ENCODE measurements around the gene ZKSCAN1.
"Not testable (repeated sequence)": the region's sequence is repeated elsewhere in the genome, so short reads cannot be mapped to it uniquely, and the experiment has no call there.

The ZKSCAN1 gene

GRCh38 chr7:100015232-100016214 lies at the start of gene ZKSCAN1:
Gene ZKSCAN1, plus strand, starts transcription at chr7:100015596. Its CDS starts 7,911 bp downstream, at chr7:100023507.
- FAIRE-seq: no peak

- FAIRE-seq: no peak
Observed at GRCh38 chr7:99969298-99969697, 46.1 kb upstream of the ZKSCAN1 start.

GRCh38 chr7:99969813-99970212 lies 45.6 kb upstream of the ZKSCAN1 start:
- FAIRE-seq: not testable (repeated sequence)

GRCh38 chr7:99971242-99971641 lies 44.2 kb upstream of the ZKSCAN1 start:
- FAIRE-seq: no peak

GRCh38 chr7:99973817-99974216 lies 41.6 kb upstream of the ZKSCAN1 start:
- not testable (repeated sequence) for FAIRE-seq

- no peak for FAIRE-seq
Observed at GRCh38 chr7:99974681-99975080, 40.7 kb upstream of the ZKSCAN1 start.

- FAIRE-seq: no peak
Observed at GRCh38 chr7:99975782-99976521, 39.4 kb upstream of the ZKSCAN1 start, which contains the start of gene AZGP1. Gene AZGP1, minus strand, starts transcription at chr7:99976031. Its CDS starts 11 bp downstream, at chr7:99976020.

- no peak for FAIRE-seq
Observed at GRCh38 chr7:99976626-99977025, 38.8 kb upstream of the ZKSCAN1 start.

GRCh38 chr7:99979814-99980225 lies 35.6 kb upstream of the ZKSCAN1 start:
- FAIRE-seq: not testable (repeated sequence)

- not testable (repeated sequence) for FAIRE-seq
Observed at GRCh38 chr7:99980448-99980872, 34.9 kb upstream of the ZKSCAN1 start.

- not testable (repeated sequence) for FAIRE-seq
Observed at GRCh38 chr7:99981066-99981465, 34.3 kb upstream of the ZKSCAN1 start.

GRCh38 chr7:99984593-99984992 lies 30.8 kb upstream of the ZKSCAN1 start:
- no peak for FAIRE-seq

GRCh38 chr7:99987306-99987705 lies 28.1 kb upstream of the ZKSCAN1 start:
- not testable (repeated sequence) for FAIRE-seq

- FAIRE-seq: no peak
Observed at GRCh38 chr7:99987846-99988245, 27.6 kb upstream of the ZKSCAN1 start.

- no peak for FAIRE-seq
Observed at GRCh38 chr7:99990460-99990852, 24.9 kb upstream of the ZKSCAN1 start.

GRCh38 chr7:99991543-99991942 lies 23.9 kb upstream of the ZKSCAN1 start:
- not testable (repeated sequence) for FAIRE-seq

GRCh38 chr7:99992330-99993038 lies 22.9 kb upstream of the ZKSCAN1 start:
- FAIRE-seq: no peak

- FAIRE-seq: no peak
Observed at GRCh38 chr7:99994819-99995218, 20.6 kb upstream of the ZKSCAN1 start.

GRCh38 chr7:99996755-99997544 lies 18.4 kb upstream of the ZKSCAN1 start:
- no peak for FAIRE-seq

GRCh38 chr7:99997545-99998137 lies 17.8 kb upstream of the ZKSCAN1 start:
- FAIRE-seq: no peak

- FAIRE-seq: no peak
Observed at GRCh38 chr7:100000239-100000638, 15.2 kb upstream of the ZKSCAN1 start.
